Fibroblast of lung (primary cell): ENCODE measurements around the gene LIPF.

ENCODE experiments used
- CTCF ChIP-seq, 2 donors: IDR thresholded peaks in 1 of 2; conservative IDR thresholded peaks in 1 of 2; 1 replicate in 1 of 2; 2 replicates in 1 of 2; pipeline ENCODE4 v1.5.1; 2011 to 2012; ENCODE audit warnings: low read length in 2 of 2, control low read depth in 1 of 2, inconsistent platforms in 1 of 2, low read depth in 1 of 2, mild to moderate bottlenecking in 1 of 2
- EZH2 ChIP-seq: IDR thresholded peaks from 2 replicates; pipeline ENCODE4 v1.5.1; 2012; ENCODE audit warnings: low read length, control low read depth, mild to moderate bottlenecking; ENCODE audit errors: missing control alignments

DNA sequence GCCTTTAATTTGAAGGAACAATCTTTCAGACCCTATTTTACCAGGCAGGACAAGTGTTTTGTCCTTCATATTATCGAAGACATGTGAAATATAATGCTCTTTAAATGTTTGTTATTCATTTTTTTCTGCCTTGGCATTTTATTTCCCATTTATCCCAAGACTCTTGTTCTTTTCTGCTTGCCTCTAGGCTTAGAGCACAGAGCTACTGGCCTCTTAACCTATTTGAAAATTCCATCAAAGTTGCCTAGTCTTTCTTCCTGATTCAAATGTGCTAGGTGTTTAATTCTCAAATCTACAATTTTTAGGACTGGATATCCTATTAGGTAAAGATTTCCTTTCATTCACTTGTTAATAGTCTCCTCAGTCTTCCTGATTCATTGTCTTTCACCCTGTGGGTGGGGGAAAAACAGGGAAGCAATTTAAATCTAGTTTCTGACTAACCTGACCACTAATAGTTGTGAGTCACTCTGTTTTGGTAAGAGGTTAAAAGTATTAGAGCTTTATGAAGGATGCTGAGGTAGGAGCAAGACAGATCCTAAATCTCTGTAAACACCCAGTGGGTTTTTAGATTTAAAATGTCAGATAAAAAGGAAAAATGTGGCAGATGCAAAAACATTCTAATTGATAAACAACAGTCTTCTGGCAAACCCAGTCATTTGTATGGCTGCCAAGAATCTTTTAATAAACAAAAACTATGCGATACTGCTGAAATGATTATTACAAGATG is 43.4 kb downstream of the LIPF start:
- TF ChIP-seq CTCF (conservative IDR thresholded peaks at IDR 0.05 in 1 of 2, IDR thresholded peaks at IDR 0.05 in 1 of 2; ENCODE audit: low read depth in 1 of 2, low read length in 2 of 2) (no peak), EZH2 (no peak)
